K562 (cell line): ENCODE results near the gene C6orf47. TPM values are rescaled to one million over a fixed set of nuclear protein-coding genes. Genes with fewer than 3 reads are reported as not detected.

ENCODE experiments used
- MIER1 ChIP-seq: fragments of 450-650 bp; IDR thresholded peaks from 2 replicates; pipeline ENCODE4 v1.6.1; 2016; ENCODE audit warnings: antibody characterized with exemption, mild to moderate bottlenecking, low read depth
- SIX5 ChIP-seq, 2 experiments: IDR thresholded peaks; 2 replicates each; pipeline ENCODE4 v1.6.1; 2011; ENCODE audit warnings: low read length in 2 of 2, borderline replicate concordance in 1 of 2, low read depth in 1 of 2, mild to moderate bottlenecking in 1 of 2, moderate library complexity in 1 of 2; ENCODE audit not compliant: insufficient read depth in 1 of 2
- SMARCC2 ChIP-seq: fragments of 450-650 bp; IDR thresholded peaks from 2 replicates; pipeline ENCODE4 v1.6.1; 2017; ENCODE audit warnings: antibody characterized with exemption, moderate library complexity, mild to moderate bottlenecking, low read depth
- polyA plus RNA-seq, 8 experiments: library from polyadenylated mRNA; depleted of rRNA in 4 of 8; stranded (reverse) in 5 of 8; unstranded in 3 of 8; fragments of >200 nt; fragmentation: Nextera tagmentation in 2 of 8; fragmentation: Illumina TruSeq in 1 of 8; extraction: Ambion mirVana in 2 of 8; extraction: Trizol in 1 of 8; gene quantifications; 2 replicates each; pipeline versions ENCODE4 v1.2.1 to v1.2.3, GENCODE V29; 2011 to 2014; ENCODE audit warnings: inconsistent platforms in 1 of 8, missing spikeins in 1 of 8
- total RNA-seq, 7 experiments: library from RNA; depleted of rRNA in 6 of 7; stranded (reverse); fragments of >200 nt in 6 of 7; fragmentation: Illumina TruSeq in 2 of 7; extraction: Trizol in 2 of 7; gene quantifications; 2 replicates each; pipeline versions ENCODE4 v1.2.1 to v1.2.3, GENCODE V29; 2011 to 2021; ENCODE audit warnings: low replicate concordance in 1 of 7
- TF ChIP-seq, protein P1 (sequence below), 3 experiments: IDR thresholded peaks in 2 of 3; conservative IDR thresholded peaks in 1 of 3; 2 replicates each; pipeline ENCODE4 v1.5.1; 2011 to 2012; ENCODE audit warnings: low read length in 3 of 3, mild to moderate bottlenecking in 3 of 3, control low read depth in 2 of 3, improper control_type of control experiment in 1 of 3, inconsistent platforms in 1 of 3, low read depth in 1 of 3, mixed read lengths in 1 of 3, moderate library complexity in 1 of 3; ENCODE audit not compliant: insufficient read depth in 2 of 3

C6orf47 gene
- total and polyA plus RNA-seq, 9 of the 15 experiments (the other 6 are each of a cell fraction or from before 2014, with no cell fraction given), result 0.14 to 43.8 (median 27.0) TPM

- TF ChIP-seq, protein P1, sequence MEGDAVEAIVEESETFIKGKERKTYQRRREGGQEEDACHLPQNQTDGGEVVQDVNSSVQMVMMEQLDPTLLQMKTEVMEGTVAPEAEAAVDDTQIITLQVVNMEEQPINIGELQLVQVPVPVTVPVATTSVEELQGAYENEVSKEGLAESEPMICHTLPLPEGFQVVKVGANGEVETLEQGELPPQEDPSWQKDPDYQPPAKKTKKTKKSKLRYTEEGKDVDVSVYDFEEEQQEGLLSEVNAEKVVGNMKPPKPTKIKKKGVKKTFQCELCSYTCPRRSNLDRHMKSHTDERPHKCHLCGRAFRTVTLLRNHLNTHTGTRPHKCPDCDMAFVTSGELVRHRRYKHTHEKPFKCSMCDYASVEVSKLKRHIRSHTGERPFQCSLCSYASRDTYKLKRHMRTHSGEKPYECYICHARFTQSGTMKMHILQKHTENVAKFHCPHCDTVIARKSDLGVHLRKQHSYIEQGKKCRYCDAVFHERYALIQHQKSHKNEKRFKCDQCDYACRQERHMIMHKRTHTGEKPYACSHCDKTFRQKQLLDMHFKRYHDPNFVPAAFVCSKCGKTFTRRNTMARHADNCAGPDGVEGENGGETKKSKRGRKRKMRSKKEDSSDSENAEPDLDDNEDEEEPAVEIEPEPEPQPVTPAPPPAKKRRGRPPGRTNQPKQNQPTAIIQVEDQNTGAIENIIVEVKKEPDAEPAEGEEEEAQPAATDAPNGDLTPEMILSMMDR (IDR thresholded peaks at IDR 0.05 in 2 of 3, conservative IDR thresholded peaks at IDR 0.05 in 1 of 3; ENCODE audit: insufficient read depth in 2 of 3, low read depth in 1 of 3, low read length in 3 of 3), result peak in 1 of 3 experiments; percentile 42; a peak in 2 of 6 replicates
- peak; percentile 63 for TF ChIP-seq SMARCC2
- no peak for TF ChIP-seq SIX5 (IDR thresholded peaks at IDR 0.05; ENCODE audit: borderline replicate concordance in 1 of 2, insufficient read depth in 1 of 2, low read depth in 1 of 2, low read length in 2 of 2)
- peak; percentile 59; the same call in 1 of the 2 replicates for TF ChIP-seq MIER1
These were observed 3.6 kb upstream of the C6orf47 start (continued) for GRCh38 chr6:31663961-31664789.
